Testis (tissue), 2 donors: ENCODE data around the gene ITGB2.

Experiments
- POLR2A ChIP-seq: fragments of 450-650 bp; IDR thresholded peaks from one replicate; pipeline ENCODE4 v1.6.1; 2017; ENCODE audit warnings: antibody characterized with exemption, mild to moderate bottlenecking, moderate library complexity
- TF ChIP-seq, protein P1 (sequence below), 3 experiments: fragments of 450-650 bp in 2 of 3; fragments of 200-600 bp in 1 of 3; sonication (generic) in 1 of 3; IDR thresholded peaks; one replicate each; pipeline ENCODE4 v1.5.1; 2016 to 2019; ENCODE audit warnings: antibody characterized with exemption in 3 of 3, mild to moderate bottlenecking in 2 of 3, moderate library complexity in 1 of 3

DNA sequence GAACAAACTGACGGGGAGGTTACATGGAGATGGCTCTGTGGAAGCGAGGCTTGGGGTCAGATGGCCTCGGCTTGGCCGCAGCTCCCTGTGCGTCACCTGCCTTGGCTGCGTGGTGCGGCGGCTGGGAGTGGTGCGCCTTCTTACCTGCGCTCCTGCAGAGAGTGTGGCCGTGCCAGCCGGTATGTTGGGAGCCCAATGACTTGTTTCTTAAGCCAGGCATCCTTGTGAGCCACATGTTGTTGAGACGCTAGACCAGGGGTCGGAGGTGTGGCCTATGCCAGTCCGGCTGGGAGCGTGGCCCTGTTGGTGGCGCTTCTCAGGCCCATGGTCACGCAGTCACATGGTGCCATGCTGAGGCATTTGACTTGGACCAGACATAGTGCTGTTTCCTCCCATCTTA, 29.7 kb upstream of the ITGB2 start:
- TF ChIP-seq, protein P1, sequence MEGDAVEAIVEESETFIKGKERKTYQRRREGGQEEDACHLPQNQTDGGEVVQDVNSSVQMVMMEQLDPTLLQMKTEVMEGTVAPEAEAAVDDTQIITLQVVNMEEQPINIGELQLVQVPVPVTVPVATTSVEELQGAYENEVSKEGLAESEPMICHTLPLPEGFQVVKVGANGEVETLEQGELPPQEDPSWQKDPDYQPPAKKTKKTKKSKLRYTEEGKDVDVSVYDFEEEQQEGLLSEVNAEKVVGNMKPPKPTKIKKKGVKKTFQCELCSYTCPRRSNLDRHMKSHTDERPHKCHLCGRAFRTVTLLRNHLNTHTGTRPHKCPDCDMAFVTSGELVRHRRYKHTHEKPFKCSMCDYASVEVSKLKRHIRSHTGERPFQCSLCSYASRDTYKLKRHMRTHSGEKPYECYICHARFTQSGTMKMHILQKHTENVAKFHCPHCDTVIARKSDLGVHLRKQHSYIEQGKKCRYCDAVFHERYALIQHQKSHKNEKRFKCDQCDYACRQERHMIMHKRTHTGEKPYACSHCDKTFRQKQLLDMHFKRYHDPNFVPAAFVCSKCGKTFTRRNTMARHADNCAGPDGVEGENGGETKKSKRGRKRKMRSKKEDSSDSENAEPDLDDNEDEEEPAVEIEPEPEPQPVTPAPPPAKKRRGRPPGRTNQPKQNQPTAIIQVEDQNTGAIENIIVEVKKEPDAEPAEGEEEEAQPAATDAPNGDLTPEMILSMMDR (IDR thresholded peaks at IDR 0.05) = no peak
- no peak for TF ChIP-seq POLR2A
